ENCODE results near the gene GNAT1. TPM values are rescaled to one million over a fixed set of nuclear protein-coding genes. Genes with fewer than 3 reads are reported as not detected.

The GNAT1 gene
- total and polyA plus RNA-seq, 2 of the 13 experiments (the other 11 are each of a cell fraction or from before 2014, with no cell fraction given): 0.15 TPM; not detected in 1

- TF ChIP-seq ZNF761 (CRISPR knock-in tag; conservative IDR thresholded peaks at IDR 0.05) (no peak), TARDBP (CRISPR knock-in tag; IDR thresholded peaks at IDR 0.05) (0 out of 2 replicates have a peak, but pooled peaks have one; percentile 19), ZNF776 (CRISPR knock-in tag; IDR thresholded peaks at IDR 0.05) (peak; percentile 84), ZFP37 (CRISPR knock-in tag; IDR thresholded peaks at IDR 0.05; ENCODE audit: borderline replicate concordance) (no peak), HMG20B (CRISPR knock-in tag; conservative IDR thresholded peaks at IDR 0.05) (no peak), MAZ (IDR thresholded peaks at IDR 0.05; ENCODE audit: borderline replicate concordance, low read depth, low read length) (peak; percentile 56; the same call in 1 of the 2 replicates), MAZ (CRISPR knock-in tag; IDR thresholded peaks at IDR 0.05; ENCODE audit: low read depth) (peak; percentile 75; the same call in 1 of the 2 replicates), ONECUT2 (CRISPR knock-in tag; IDR thresholded peaks at IDR 0.05) (no peak), SMAD3 (CRISPR knock-in tag; IDR thresholded peaks at IDR 0.05) (no peak), ZBTB2 (CRISPR knock-in tag; IDR thresholded peaks at IDR 0.05; ENCODE audit: low read depth) (no peak), ZNF331 (CRISPR knock-in tag; IDR thresholded peaks at IDR 0.05) (0 out of 2 replicates have a peak, but pooled peaks have one; percentile 24), ZNF615 (CRISPR knock-in tag; IDR thresholded peaks at IDR 0.05; ENCODE audit: borderline replicate concordance) (no peak), GLMP (CRISPR knock-in tag; IDR thresholded peaks at IDR 0.05; ENCODE audit: borderline replicate concordance) (no peak), IRX3 (CRISPR knock-in tag; IDR thresholded peaks at IDR 0.05; ENCODE audit: borderline replicate concordance, low read depth) (no peak), ZNF639 (CRISPR knock-in tag; conservative IDR thresholded peaks at IDR 0.05) (no peak), ZNF670 (CRISPR knock-in tag; IDR thresholded peaks at IDR 0.05; ENCODE audit: borderline replicate concordance) (no peak)
- TF ChIP-seq, protein P1, sequence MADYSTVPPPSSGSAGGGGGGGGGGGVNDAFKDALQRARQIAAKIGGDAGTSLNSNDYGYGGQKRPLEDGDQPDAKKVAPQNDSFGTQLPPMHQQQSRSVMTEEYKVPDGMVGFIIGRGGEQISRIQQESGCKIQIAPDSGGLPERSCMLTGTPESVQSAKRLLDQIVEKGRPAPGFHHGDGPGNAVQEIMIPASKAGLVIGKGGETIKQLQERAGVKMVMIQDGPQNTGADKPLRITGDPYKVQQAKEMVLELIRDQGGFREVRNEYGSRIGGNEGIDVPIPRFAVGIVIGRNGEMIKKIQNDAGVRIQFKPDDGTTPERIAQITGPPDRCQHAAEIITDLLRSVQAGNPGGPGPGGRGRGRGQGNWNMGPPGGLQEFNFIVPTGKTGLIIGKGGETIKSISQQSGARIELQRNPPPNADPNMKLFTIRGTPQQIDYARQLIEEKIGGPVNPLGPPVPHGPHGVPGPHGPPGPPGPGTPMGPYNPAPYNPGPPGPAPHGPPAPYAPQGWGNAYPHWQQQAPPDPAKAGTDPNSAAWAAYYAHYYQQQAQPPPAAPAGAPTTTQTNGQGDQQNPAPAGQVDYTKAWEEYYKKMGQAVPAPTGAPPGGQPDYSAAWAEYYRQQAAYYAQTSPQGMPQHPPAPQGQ (CRISPR knock-in tag; IDR thresholded peaks at IDR 0.05; ENCODE audit: borderline replicate concordance): no peak
- TF ChIP-seq, protein P2, sequence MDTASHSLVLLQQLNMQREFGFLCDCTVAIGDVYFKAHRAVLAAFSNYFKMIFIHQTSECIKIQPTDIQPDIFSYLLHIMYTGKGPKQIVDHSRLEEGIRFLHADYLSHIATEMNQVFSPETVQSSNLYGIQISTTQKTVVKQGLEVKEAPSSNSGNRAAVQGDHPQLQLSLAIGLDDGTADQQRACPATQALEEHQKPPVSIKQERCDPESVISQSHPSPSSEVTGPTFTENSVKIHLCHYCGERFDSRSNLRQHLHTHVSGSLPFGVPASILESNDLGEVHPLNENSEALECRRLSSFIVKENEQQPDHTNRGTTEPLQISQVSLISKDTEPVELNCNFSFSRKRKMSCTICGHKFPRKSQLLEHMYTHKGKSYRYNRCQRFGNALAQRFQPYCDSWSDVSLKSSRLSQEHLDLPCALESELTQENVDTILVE (CRISPR knock-in tag; IDR thresholded peaks at IDR 0.05): 0 out of 2 replicates have a peak, but pooled peaks have one; percentile 33
- TF ChIP-seq, protein P3, sequence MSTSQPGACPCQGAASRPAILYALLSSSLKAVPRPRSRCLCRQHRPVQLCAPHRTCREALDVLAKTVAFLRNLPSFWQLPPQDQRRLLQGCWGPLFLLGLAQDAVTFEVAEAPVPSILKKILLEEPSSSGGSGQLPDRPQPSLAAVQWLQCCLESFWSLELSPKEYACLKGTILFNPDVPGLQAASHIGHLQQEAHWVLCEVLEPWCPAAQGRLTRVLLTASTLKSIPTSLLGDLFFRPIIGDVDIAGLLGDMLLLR (CRISPR knock-in tag; IDR thresholded peaks at IDR 0.05): no peak
- TF ChIP-seq, protein P4, sequence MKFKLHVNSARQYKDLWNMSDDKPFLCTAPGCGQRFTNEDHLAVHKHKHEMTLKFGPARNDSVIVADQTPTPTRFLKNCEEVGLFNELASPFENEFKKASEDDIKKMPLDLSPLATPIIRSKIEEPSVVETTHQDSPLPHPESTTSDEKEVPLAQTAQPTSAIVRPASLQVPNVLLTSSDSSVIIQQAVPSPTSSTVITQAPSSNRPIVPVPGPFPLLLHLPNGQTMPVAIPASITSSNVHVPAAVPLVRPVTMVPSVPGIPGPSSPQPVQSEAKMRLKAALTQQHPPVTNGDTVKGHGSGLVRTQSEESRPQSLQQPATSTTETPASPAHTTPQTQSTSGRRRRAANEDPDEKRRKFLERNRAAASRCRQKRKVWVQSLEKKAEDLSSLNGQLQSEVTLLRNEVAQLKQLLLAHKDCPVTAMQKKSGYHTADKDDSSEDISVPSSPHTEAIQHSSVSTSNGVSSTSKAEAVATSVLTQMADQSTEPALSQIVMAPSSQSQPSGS (CRISPR knock-in tag; IDR thresholded peaks at IDR 0.05): 0 out of 2 replicates have a peak, but pooled peaks have one; percentile 33
Measured at GRCh38 chr3:50245831-50246516, 54.6 kb downstream of the GNAT1 start (continued).

All from HepG2 (cell line).